ENCODE data around the gene CCNT2. TPM values are rescaled to one million over a fixed set of nuclear protein-coding genes. Genes with fewer than 3 reads are reported as not detected.

The CCNT2 gene
- total and polyA plus RNA-seq, 2 experiments from 2014 or later = 15.5 to 15.7 TPM

DNA sequence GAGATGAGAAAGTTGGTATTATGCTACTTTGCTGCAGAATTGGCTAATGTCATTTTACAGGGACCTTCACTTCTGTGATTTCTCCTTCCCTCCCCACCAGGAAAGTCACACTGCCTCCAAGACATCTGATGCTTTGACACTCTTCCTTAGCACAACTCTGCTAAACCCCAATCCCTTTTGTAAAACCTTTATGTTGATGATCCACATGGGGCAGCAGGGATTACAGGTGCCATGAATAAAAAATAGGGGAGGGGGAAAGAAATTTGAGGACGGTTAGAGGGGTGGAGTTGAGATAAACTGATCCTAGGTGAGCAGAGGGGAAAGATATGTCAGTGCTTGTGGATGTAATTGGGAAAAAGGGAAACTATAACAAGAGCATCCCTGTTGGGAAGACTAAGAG is 26.4 kb downstream of the CCNT2 start:
- no peak for DNase-seq
- H3K4me3 ChIP-seq = no peak overlapping the region
- H3K36me3 ChIP-seq (ENCODE audit: low read depth) = peaks cover 58% of the 10 kb centered on the region
- no peaks in the 10 kb centered on the region for H3F3A ChIP-seq (ENCODE audit: insufficient read depth)
- no peaks in the 10 kb centered on the region for H4K20me1 ChIP-seq (ENCODE audit: insufficient read depth)
- no peaks in the 10 kb centered on the region for H3K27me3 ChIP-seq (replicated peaks; ENCODE audit: insufficient read depth)
- no peaks in the 10 kb centered on the region for H3K9me2 ChIP-seq (ENCODE audit: insufficient read depth)
- H3K4me1 ChIP-seq (ENCODE audit: insufficient read depth) = no peaks in the 10 kb centered on the region
- H3K9ac ChIP-seq = no peak overlapping the region
- in situ Hi-C loops (cut with MboI) = no loop called here
- H3K27ac ChIP-seq = no peak overlapping the region
- peaks cover 86% of the 10 kb centered on the region for H3K79me2 ChIP-seq (ENCODE audit: insufficient read depth)
- H3K4me2 ChIP-seq (ENCODE audit: unreplicated experiment) = no peak overlapping the region
- H3K9me3 ChIP-seq (ENCODE audit: low read depth) = no peaks in the 10 kb centered on the region
- H2AFZ ChIP-seq = no peak overlapping the region
- WGBS, 2 experiments (ENCODE audit: low coverage in 1 of 2, low lambda C conversion rate in 2 of 2, missing lambda C conversion rate in 2 of 2) = 94 to 96% methylated on average over 1 of the region's 1 CpG
- TF ChIP-seq EZH2phosphoT487 (IDR thresholded peaks at IDR 0.05; ENCODE audit: insufficient read depth, low read depth) (no peak), EZH2 (IDR thresholded peaks at IDR 0.05; ENCODE audit: insufficient read depth, poor library complexity, severe bottlenecking) (no peak)

- 84 to 90% methylated on average over 6 of the region's 6 CpGs for WGBS, 2 experiments (ENCODE audit: low coverage in 1 of 2, low lambda C conversion rate in 2 of 2, missing lambda C conversion rate in 2 of 2)
- Histone ChIP-seq H3F3A (ENCODE audit: insufficient read depth) (no peaks in the 10 kb centered on the region), H3K36me3 (ENCODE audit: low read depth) (peaks cover 49% of the 10 kb centered on the region), H3K4me3 (no peak overlapping the region), H3K4me1 (ENCODE audit: insufficient read depth) (no peaks in the 10 kb centered on the region), H3K4me2 (ENCODE audit: unreplicated experiment) (no peak overlapping the region), H3K9ac (no peak overlapping the region), H3K9me2 (ENCODE audit: insufficient read depth) (no peaks in the 10 kb centered on the region), H3K27ac (no peak overlapping the region), H3K9me3 (ENCODE audit: low read depth) (no peaks in the 10 kb centered on the region), H4K20me1 (ENCODE audit: insufficient read depth) (no peaks in the 10 kb centered on the region), H3K79me2 (ENCODE audit: insufficient read depth) (peaks cover 86% of the 10 kb centered on the region), H3K27me3 (replicated peaks; ENCODE audit: insufficient read depth) (no peaks in the 10 kb centered on the region), H2AFZ (no peak overlapping the region)
- TF ChIP-seq EZH2 (IDR thresholded peaks at IDR 0.05; ENCODE audit: insufficient read depth, poor library complexity, severe bottlenecking) (no peak), EZH2phosphoT487 (IDR thresholded peaks at IDR 0.05; ENCODE audit: insufficient read depth, low read depth) (no peak)
- no peak for DNase-seq
- in situ Hi-C loops (cut with MboI) = no loop called here
Measured at GRCh38 chr2:134946073-134946472, 27.5 kb downstream of the CCNT2 start.

- H3K36me3 ChIP-seq (ENCODE audit: low read depth) = peaks cover 59% of the 10 kb centered on the region
- no peaks in the 10 kb centered on the region for H3F3A ChIP-seq (ENCODE audit: insufficient read depth)
- in situ Hi-C loops (cut with MboI) = no loop called here
- no peak overlapping the region for H3K4me3 ChIP-seq
- H3K27me3 ChIP-seq (replicated peaks; ENCODE audit: insufficient read depth) = no peaks in the 10 kb centered on the region
- H2AFZ ChIP-seq = no peak overlapping the region
- DNase-seq = no peak
- TF ChIP-seq EZH2phosphoT487 (IDR thresholded peaks at IDR 0.05; ENCODE audit: insufficient read depth, low read depth) (no peak), EZH2 (IDR thresholded peaks at IDR 0.05; ENCODE audit: insufficient read depth, poor library complexity, severe bottlenecking) (no peak)
- H3K4me2 ChIP-seq (ENCODE audit: unreplicated experiment) = no peak overlapping the region
- H3K27ac ChIP-seq = no peak overlapping the region
- H3K9ac ChIP-seq = no peak overlapping the region
- H3K9me2 ChIP-seq (ENCODE audit: insufficient read depth) = no peaks in the 10 kb centered on the region
- peaks cover 73% of the 10 kb centered on the region for H3K79me2 ChIP-seq (ENCODE audit: insufficient read depth)
- 81 to 84% methylated on average over 7 of the region's 7 CpGs for WGBS, 2 experiments (ENCODE audit: low coverage in 1 of 2, low lambda C conversion rate in 2 of 2, missing lambda C conversion rate in 2 of 2)
- H4K20me1 ChIP-seq (ENCODE audit: insufficient read depth) = no peaks in the 10 kb centered on the region
- no peaks in the 10 kb centered on the region for H3K9me3 ChIP-seq (ENCODE audit: low read depth)
- H3K4me1 ChIP-seq (ENCODE audit: insufficient read depth) = no peaks in the 10 kb centered on the region
Measured at GRCh38 chr2:134949981-134950708, 31.5 kb downstream of the CCNT2 start.

GRCh38 chr2:134950886-134951285 is 32.3 kb downstream of the CCNT2 start:
- Histone ChIP-seq H3K36me3 (ENCODE audit: low read depth) (peaks cover 61% of the 10 kb centered on the region), H3K27me3 (replicated peaks; ENCODE audit: insufficient read depth) (no peaks in the 10 kb centered on the region)

More at GRCh38 chr2:134950886-134951285, 32.3 kb downstream of the CCNT2 start:
- no peak for TF ChIP-seq EZH2phosphoT487 (IDR thresholded peaks at IDR 0.05; ENCODE audit: insufficient read depth, low read depth)
- no peak for TF ChIP-seq EZH2 (IDR thresholded peaks at IDR 0.05; ENCODE audit: insufficient read depth, poor library complexity, severe bottlenecking)
- H3K4me1 ChIP-seq (ENCODE audit: insufficient read depth) = no peaks in the 10 kb centered on the region
- no peak overlapping the region for H3K9ac ChIP-seq
- no peak overlapping the region for H3K4me2 ChIP-seq (ENCODE audit: unreplicated experiment)
- 96 to 99% methylated on average over 2 of the region's 2 CpGs for WGBS, 2 experiments (ENCODE audit: low coverage in 1 of 2, low lambda C conversion rate in 2 of 2, missing lambda C conversion rate in 2 of 2)
- no peak overlapping the region for H3K27ac ChIP-seq
- H3K9me3 ChIP-seq (ENCODE audit: low read depth) = no peaks in the 10 kb centered on the region
- H4K20me1 ChIP-seq (ENCODE audit: insufficient read depth) = no peaks in the 10 kb centered on the region
- no peak overlapping the region for H3K4me3 ChIP-seq
- peaks cover 75% of the 10 kb centered on the region for H3K79me2 ChIP-seq (ENCODE audit: insufficient read depth)
- no peaks in the 10 kb centered on the region for H3F3A ChIP-seq (ENCODE audit: insufficient read depth)
- H3K9me2 ChIP-seq (ENCODE audit: insufficient read depth) = no peaks in the 10 kb centered on the region
- no peak for DNase-seq
- in situ Hi-C loops (cut with MboI) = no loop called here
- no peak overlapping the region for H2AFZ ChIP-seq
